ENCODE results near the gene PKP4.

The PKP4 gene

GRCh38 chr2:158600155-158600802, 143.5 kb downstream of the PKP4 start:
- DNase-seq, result no peak

- no peak for DNase-seq
These were observed 145.3 kb downstream of the PKP4 start for GRCh38 chr2:158602027-158602426.

GRCh38 chr2:158603205-158603604, 146.5 kb downstream of the PKP4 start:
- DNase-seq, result no peak

GRCh38 chr2:158603986-158604385, 147.2 kb downstream of the PKP4 start:
- no peak for DNase-seq

- no peak for DNase-seq
These were observed 153.3 kb downstream of the PKP4 start for GRCh38 chr2:158610059-158610458.

- no peak for DNase-seq
These were observed 159.8 kb downstream of the PKP4 start for GRCh38 chr2:158616480-158617000.

- DNase-seq, result no peak
These were observed 162.2 kb downstream of the PKP4 start for GRCh38 chr2:158618891-158619490.

- no peak for DNase-seq
These were observed 162.7 kb downstream of the PKP4 start for GRCh38 chr2:158619496-158619895.

GRCh38 chr2:158620656-158621055, 163.9 kb downstream of the PKP4 start:
- no peak for DNase-seq

- DNase-seq, result no peak
These were observed 167.4 kb downstream of the PKP4 start for GRCh38 chr2:158624071-158624667.

GRCh38 chr2:158624961-158625360, 168.2 kb downstream of the PKP4 start:
- no peak for DNase-seq

GRCh38 chr2:158629116-158629515, 172.4 kb downstream of the PKP4 start:
- DNase-seq, result no peak

- DNase-seq, result no peak
These were observed 176.5 kb downstream of the PKP4 start for GRCh38 chr2:158633261-158633660.

GRCh38 chr2:158634627-158635026, 177.9 kb downstream of the PKP4 start:
- DNase-seq, result no peak

GRCh38 chr2:158635961-158636601, 179.3 kb downstream of the PKP4 start:
- DNase-seq, result no peak

GRCh38 chr2:158637357-158637756, 180.6 kb downstream of the PKP4 start:
- DNase-seq, result no peak

GRCh38 chr2:158644139-158644538, 187.4 kb downstream of the PKP4 start:
- no peak for DNase-seq

- no peak for DNase-seq
These were observed 188.5 kb downstream of the PKP4 start for GRCh38 chr2:158645299-158645698.

- DNase-seq, result no peak
These were observed 190.9 kb downstream of the PKP4 start for GRCh38 chr2:158647436-158648231.

- DNase-seq, result no peak
These were observed 193.1 kb downstream of the PKP4 start for GRCh38 chr2:158649846-158650245.

GRCh38 chr2:158650646-158651357, 194.1 kb downstream of the PKP4 start:
- DNase-seq, result no peak

- no peak for DNase-seq
These were observed 194.8 kb downstream of the PKP4 start for GRCh38 chr2:158651358-158652057.

Measured in DMS79 (cell line).